Activated T-helper 17 cell treated with anti-CD3 and anti-CD28 coated beads, Interleukin-2, amount 50 U/mL, for 72 hours (primary cell): ENCODE measurements around the gene INSYN1. TPM values are rescaled to one million over a fixed set of nuclear protein-coding genes. Genes with fewer than 3 reads are reported as not detected.
"Not testable (repeated sequence)": the region's sequence is repeated elsewhere in the genome, so short reads cannot be mapped to it uniquely, and the experiment has no call there.

Experiments
- ATAC-seq: fragments of 150-1000 bp; cut with Tn5 transposase; replicated peaks from 2 replicates; pipeline ENCODE4 v1.10.0; 2021; ENCODE audit warnings: mild to moderate bottlenecking, moderate library complexity
- H3K27ac Mint-ChIP-seq: one replicate; pipeline ENCODE4 v1.8.0; 2022; ENCODE audit warnings: mixed read lengths
- H3K27me3 Mint-ChIP-seq: one replicate; pipeline ENCODE4 v1.8.0; 2022; ENCODE audit warnings: mixed read lengths
- H3K36me3 Mint-ChIP-seq: one replicate; pipeline ENCODE4 v1.8.0; 2022; ENCODE audit warnings: low read depth, mild to moderate bottlenecking, mixed read lengths
- H3K4me1 Mint-ChIP-seq: one replicate; pipeline ENCODE4 v1.8.0; 2022; ENCODE audit warnings: mixed read lengths
- H3K4me3 Mint-ChIP-seq: one replicate; pipeline ENCODE4 v1.8.0; 2022; ENCODE audit warnings: mild to moderate bottlenecking, mixed read lengths
- H3K9me3 Mint-ChIP-seq: one replicate; pipeline ENCODE4 v1.8.0; 2022; ENCODE audit warnings: mixed read lengths
- total RNA-seq, 2 donors: library from RNA; stranded (reverse); gene quantifications; one replicate each; pipeline ENCODE4 v1.2.3, GENCODE V29; 2022

INSYN1 gene
- total RNA-seq, 2 donors from 2014 or later: not detected

DNA sequence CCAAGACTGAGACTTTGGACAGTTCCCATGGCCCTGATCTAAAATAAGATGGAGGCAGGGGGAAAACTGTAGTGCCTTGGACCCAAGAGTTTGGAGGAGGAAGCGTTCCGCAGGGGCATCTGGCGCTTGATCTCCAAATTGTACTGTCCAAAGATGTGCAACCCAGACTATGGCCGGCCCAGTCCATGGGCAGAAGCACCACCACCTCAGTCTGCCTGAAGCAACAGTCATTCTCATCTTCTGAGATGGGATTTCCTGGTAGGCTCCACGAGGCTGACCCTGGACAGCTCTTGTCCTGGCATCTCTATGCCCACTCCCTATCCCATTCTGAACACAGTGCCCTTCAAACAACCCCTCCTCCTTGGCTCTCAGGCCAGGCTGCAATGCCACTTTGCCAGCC is 3.6 kb downstream of the INSYN1 start:
- ATAC-seq: no peak

DNA sequence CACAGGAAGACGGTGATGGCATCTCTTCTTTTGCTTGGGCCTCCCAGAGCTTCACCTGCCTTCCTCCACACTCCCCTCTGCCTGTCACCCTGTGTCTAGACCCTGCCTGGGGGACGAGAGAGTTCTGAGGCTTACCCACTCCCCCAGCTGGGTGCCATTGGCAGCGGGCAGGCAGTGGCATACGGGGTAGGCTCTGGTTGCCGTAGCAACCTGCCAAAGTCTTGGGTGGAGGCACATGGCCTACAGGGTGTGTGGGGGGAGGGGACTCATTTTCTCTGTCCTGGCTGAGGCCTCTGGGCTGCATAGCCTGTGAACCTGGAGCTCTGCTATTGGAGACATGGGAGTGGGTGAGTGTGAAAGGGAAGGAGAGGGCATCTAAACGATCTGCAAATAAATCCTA is 4.4 kb downstream of the INSYN1 start:
- no peaks in the 10 kb centered on the region for H3K36me3 Mint-ChIP-seq
- H3K27me3 Mint-ChIP-seq: peaks cover 31% of the 10 kb centered on the region
- no peaks in the 10 kb centered on the region for H3K4me1 Mint-ChIP-seq
- ATAC-seq: no peak
- no peaks in the 10 kb centered on the region for H3K9me3 Mint-ChIP-seq
- no peak overlapping the region for H3K4me3 Mint-ChIP-seq
- H3K27ac Mint-ChIP-seq: no peak overlapping the region

More for the DNA sequence above, 3.6 kb downstream of the INSYN1 start:
- no peak overlapping the region for H3K27ac Mint-ChIP-seq
- H3K36me3 Mint-ChIP-seq: no peaks in the 10 kb centered on the region
- no peak overlapping the region for H3K4me3 Mint-ChIP-seq
- H3K9me3 Mint-ChIP-seq: no peaks in the 10 kb centered on the region
- no peaks in the 10 kb centered on the region for H3K4me1 Mint-ChIP-seq
- peaks cover 39% of the 10 kb centered on the region for H3K27me3 Mint-ChIP-seq

DNA sequence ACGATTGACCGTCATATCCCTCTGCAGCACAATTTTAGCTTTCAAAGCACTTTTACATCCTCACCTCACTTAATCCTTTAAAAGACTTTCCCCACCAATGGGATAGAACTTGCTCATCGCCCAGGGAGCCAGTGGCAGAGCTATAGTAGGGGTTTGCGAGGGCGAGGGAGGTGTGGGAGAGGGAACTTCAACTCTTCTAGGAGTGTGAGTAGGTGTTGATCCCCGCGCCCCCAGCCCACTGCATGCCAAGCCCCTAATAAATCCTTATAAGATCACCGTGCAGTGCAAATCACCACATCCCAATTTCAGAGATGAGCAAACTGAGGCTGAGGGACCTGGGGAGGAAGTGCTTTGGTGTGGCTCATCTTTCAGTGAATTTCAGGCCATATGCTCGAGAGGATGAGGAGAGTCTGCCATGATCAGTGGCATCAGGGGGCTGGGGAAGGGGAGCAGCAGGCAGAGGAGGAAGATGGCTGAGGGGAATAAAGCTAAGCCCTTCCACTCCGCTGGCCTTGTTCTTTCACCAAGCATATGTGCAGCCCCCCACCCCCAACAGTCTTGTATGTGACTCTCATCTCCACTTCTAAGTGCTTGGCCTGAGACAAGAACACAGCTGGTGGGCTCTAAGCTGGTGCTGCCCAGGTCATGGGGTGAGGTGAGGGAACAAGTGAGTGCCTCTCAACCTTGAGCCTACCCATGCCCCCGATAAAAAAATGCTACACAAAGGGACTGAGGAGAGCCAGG is 5.1 kb downstream of the INSYN1 start:
- ATAC-seq: no peak
- H3K4me1 Mint-ChIP-seq: no peaks in the 10 kb centered on the region
- no peak overlapping the region for H3K4me3 Mint-ChIP-seq
- no peaks in the 10 kb centered on the region for H3K9me3 Mint-ChIP-seq
- peaks cover 26% of the 10 kb centered on the region for H3K27me3 Mint-ChIP-seq
- no peak overlapping the region for H3K27ac Mint-ChIP-seq
- no peaks in the 10 kb centered on the region for H3K36me3 Mint-ChIP-seq

DNA sequence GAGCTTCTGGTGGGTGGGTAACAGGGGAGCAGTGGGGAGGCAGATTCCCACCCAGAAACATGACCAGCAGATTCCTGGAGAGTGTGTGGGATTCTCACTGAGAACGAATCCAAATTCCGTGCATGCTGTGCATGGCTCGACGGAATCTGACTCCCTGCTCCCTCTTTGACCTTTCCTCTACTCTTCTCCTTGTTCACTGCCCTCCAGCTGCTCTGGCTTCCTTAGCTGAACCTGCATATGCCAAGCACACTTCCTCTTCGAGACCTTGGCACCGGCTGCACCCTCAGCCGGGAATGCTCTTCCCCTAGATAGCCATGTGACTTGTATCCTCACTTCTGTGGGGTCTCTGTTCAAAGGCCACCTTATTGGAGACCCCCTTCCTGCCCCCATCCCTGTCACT is 6.3 kb downstream of the INSYN1 start:
- Mint-ChIP-seq H3K27ac (no peak overlapping the region), H3K9me3 (no peaks in the 10 kb centered on the region), H3K36me3 (no peaks in the 10 kb centered on the region), H3K27me3 (peaks cover 26% of the 10 kb centered on the region), H3K4me1 (no peaks in the 10 kb centered on the region), H3K4me3 (no peak overlapping the region)
- ATAC-seq: no peak

DNA sequence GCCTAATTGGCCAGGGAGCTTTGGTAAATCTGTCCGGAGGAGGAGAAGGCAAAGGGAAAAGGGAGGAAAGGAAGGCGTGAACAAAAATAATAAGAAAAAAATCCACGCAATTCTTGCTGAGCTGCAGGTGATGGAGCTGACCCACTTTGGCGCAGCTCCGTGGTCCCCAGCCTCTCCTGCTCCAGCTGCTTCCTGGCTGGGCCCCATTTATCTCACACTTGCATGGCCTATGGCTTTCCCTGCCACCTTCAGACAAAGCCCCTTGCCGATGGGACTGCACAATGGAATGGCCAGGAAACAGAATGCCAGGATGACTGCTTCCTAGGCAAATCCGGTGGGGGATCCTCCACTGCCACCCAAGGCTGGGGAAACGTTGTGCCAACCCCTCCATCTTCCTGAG is 6.9 kb downstream of the INSYN1 start:
- Mint-ChIP-seq H3K4me1 (no peaks in the 10 kb centered on the region), H3K9me3 (no peaks in the 10 kb centered on the region), H3K27me3 (peaks cover 26% of the 10 kb centered on the region), H3K27ac (no peak overlapping the region), H3K4me3 (no peak overlapping the region), H3K36me3 (no peaks in the 10 kb centered on the region)
- ATAC-seq: no peak

DNA sequence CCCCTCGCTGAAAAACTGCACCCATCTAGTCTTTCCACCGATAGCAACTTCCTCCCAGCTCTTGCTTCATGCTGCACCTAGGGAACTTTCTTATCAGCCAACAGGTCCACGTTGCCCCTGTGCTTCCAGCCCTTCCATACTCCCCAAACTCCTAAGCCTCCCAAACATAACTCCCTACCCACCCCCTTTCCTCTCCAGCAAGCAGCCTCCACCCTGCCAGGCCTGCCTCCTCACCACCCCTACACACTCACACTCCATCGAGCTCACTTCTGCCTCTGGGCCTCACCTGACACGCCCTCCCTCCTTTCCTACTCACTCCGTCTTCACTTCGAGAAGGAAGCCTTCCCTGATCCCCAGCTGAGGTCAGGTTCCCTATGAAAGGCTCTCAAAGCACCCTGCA is 8.1 kb downstream of the INSYN1 start:
- no peak overlapping the region for H3K4me3 Mint-ChIP-seq
- no peak overlapping the region for H3K27ac Mint-ChIP-seq
- no peaks in the 10 kb centered on the region for H3K4me1 Mint-ChIP-seq
- H3K27me3 Mint-ChIP-seq: peaks cover 26% of the 10 kb centered on the region
- no peaks in the 10 kb centered on the region for H3K9me3 Mint-ChIP-seq
- H3K36me3 Mint-ChIP-seq: no peaks in the 10 kb centered on the region
- no peak for ATAC-seq

DNA sequence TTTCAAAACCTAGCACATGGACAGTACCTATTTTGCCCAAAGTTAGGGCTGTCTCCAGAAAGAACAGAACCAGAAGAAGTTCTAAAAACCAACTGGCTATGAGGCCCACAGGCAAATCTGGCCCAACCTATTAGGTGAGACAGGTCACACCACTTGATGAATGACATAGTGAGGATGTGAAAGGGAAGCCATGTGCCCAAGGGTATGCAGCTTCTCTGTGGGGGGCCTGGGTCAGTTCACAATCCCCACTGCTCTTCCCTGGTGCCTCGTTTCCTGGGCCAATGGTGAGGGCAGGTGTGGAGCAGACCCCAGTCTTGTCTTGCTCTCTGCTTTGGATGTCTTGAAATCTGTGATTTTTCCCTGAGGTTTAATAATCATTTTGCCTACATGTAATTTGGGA is 8.9 kb downstream of the INSYN1 start:
- no peak overlapping the region for H3K27ac Mint-ChIP-seq
- H3K4me3 Mint-ChIP-seq: no peak overlapping the region
- H3K9me3 Mint-ChIP-seq: no peaks in the 10 kb centered on the region
- H3K4me1 Mint-ChIP-seq: no peaks in the 10 kb centered on the region
- H3K36me3 Mint-ChIP-seq: no peaks in the 10 kb centered on the region
- peaks cover 21% of the 10 kb centered on the region for H3K27me3 Mint-ChIP-seq
- ATAC-seq: no peak

DNA sequence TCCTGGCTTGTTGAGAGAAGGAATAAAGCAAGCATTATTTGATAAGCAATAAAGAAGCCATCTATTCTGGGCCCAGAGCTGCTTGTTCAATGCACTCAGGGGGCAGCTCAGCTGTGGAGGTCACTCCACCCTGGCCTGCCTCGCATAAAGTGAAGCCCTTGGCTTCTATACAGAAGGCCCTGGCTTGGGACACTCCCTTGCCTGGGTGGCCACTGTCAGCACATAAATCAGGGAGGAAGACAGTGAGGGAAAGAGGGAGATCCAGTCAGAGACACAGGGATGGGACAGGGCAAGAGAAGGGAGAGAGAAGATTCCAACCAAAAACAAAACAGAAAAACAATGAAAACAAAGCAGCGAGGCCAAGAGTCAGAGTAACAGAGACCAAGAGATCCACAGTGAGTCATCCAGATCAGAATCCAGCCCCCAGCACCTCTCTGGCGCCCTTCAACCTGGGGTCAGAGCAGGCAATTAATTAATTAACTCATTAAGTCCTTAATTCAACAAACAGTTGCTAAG is 11.8 kb downstream of the INSYN1 start:
- H3K4me1 Mint-ChIP-seq: no peaks in the 10 kb centered on the region
- no peaks in the 10 kb centered on the region for H3K9me3 Mint-ChIP-seq
- H3K27me3 Mint-ChIP-seq: peaks cover 10% of the 10 kb centered on the region
- H3K36me3 Mint-ChIP-seq: no peaks in the 10 kb centered on the region
- H3K4me3 Mint-ChIP-seq: no peak overlapping the region
- ATAC-seq: no peak
- no peak overlapping the region for H3K27ac Mint-ChIP-seq

DNA sequence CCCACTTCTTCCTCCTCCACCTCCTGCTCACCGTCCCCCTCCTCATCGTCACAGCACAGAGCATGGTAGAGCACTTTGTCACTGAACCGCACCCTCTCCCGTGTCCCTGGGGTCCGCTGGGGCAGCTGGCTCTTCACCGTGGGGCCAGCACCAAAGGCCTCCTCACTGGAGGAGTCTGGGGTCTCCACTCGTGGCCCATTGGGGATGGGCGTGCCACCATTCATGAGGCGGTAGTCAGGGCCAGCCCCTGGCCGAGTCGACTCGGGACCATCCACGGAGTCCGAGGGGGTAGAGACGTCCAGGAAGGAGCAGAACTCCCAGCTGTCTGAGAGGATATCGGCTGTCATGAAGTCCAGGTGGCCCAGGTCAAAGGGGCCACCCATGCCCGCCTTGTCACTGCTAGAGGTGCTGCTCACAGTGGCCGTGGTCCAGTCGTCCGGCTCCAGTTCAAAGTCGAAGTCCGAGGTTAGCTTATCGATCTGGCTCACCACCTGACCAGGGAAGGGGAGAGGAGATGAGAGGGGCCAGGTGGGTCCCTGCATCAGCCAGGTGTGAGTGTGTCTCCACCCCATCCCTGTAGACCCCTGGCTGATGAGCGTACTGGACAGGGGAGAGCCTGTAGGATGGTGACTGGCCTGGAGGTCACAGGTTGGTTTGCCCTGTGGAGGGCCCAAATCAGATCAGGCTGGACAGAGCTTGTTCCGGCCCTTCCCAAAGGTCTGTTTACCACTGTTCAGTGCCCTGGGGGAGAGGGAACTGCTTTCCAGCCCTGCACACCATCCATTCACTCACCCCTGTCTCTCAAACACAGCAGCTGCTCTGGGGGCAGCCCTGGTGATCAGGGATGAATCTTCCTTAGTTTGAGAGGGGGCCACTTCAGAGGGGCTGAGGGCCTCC is 12.8 kb downstream of the INSYN1 start:
- H3K4me1 Mint-ChIP-seq: no peaks in the 10 kb centered on the region
- no peak overlapping the region for H3K4me3 Mint-ChIP-seq
- no peaks in the 10 kb centered on the region for H3K36me3 Mint-ChIP-seq
- no peak overlapping the region for H3K27ac Mint-ChIP-seq
- no peak for ATAC-seq
- no peaks in the 10 kb centered on the region for H3K9me3 Mint-ChIP-seq
- H3K27me3 Mint-ChIP-seq: peaks cover 8% of the 10 kb centered on the region

DNA sequence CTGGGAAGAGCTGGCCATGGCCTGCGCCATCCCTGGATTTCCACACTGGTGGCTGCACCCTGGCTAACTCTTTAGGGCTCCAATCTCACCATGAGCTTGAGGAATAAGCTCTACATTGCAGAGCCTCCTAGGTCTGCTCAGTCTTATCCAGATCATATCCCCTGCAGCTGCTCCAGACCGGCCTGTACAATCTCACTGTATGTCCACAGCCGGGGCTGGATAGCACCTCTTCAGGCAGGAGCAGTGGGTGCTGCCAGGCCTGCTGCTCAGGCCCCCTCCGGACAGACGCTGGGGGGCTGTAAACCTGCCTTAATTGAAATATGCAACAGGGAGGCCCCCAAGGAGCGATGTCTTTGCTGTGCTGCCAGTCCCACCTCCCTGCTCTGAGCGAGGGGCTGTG is 15.6 kb downstream of the INSYN1 start:
- Mint-ChIP-seq H3K27me3 (peaks cover 14% of the 10 kb centered on the region), H3K36me3 (no peaks in the 10 kb centered on the region), H3K4me1 (no peaks in the 10 kb centered on the region), H3K27ac (no peak overlapping the region), H3K4me3 (no peak overlapping the region), H3K9me3 (no peaks in the 10 kb centered on the region)
- ATAC-seq: no peak

DNA sequence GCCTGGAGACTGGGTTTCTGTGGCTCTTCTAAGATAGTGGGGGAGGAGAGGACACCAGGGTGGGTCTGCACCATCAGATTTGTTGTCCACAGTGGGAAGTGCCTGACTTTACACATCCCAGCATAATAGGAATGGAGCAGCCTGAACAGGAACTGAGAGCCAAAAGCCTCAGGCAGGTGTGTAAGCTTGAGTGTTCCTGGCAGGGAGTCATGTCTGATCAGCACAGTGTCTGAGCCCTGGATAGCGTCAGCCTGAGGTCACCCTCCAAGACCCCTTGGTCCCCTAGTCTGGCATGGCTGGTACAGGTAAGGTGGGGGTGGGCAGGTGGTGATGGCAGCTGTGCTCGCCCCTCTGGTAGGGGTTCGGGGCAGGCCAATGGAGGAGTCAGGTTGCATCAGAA is 20.2 kb downstream of the INSYN1 start:
- Mint-ChIP-seq H3K27ac (no peak overlapping the region), H3K9me3 (no peaks in the 10 kb centered on the region), H3K4me3 (no peak overlapping the region), H3K27me3 (peaks cover 14% of the 10 kb centered on the region), H3K4me1 (no peaks in the 10 kb centered on the region), H3K36me3 (no peaks in the 10 kb centered on the region)
- ATAC-seq: no peak

DNA sequence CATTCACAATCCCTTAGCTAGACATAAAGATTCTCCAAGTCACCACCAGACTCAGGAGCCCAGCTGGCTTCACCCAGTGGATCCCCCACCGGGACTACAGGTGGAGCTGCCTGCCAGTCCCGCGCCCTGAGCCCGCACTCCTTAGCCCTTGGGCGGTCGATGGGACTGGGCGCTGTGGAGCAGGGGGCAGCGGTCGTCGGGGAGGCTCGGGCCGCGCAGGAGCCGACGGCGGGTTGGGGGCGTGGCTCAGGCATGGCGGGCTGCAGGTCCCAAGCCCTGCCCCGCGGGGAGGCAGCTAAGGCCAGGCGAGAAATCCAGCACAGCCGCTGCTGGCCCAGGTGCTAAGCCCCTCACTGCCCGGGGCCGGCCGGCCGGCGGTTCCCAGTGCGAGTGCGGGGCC is 21.1 kb downstream of the INSYN1 start:
- not testable (repeated sequence) for H3K4me1 Mint-ChIP-seq, ATAC-seq, H3K36me3 Mint-ChIP-seq, H3K4me3 Mint-ChIP-seq, H3K27ac Mint-ChIP-seq, H3K9me3 Mint-ChIP-seq
- H3K27me3 Mint-ChIP-seq: peaks cover 14% of the 10 kb centered on the region

DNA sequence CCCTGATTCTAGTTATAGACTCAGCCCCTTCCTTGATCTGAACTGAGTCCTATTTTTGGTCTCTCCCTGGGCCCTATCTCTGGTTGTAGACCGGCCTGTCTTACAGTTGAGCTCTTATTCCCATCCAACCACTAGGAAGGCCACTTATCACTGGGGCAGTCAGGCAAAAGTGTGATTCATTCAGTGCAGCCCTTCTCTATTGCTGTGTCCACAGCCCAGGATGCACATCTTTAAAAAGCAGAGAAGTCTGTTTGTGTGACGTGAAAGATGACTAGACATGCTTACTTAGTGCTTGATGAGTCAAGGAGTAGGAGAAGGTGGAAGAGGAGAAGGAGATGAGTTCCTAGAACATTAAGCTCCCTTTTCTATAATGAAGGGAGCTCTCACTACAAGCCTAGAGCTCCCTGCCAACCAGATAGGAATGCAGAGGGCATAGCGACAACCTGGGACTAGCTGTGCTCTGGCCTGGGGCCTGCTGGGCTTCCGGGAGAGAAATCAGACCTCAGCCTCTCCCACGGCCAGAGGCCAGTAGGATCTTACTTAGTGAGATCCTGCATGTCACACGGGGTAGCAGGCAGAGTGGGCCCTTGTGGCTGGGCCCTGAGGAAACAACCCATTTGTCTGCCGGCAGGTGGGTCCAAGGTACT is 25.7 kb downstream of the INSYN1 start:
- ATAC-seq: no peak
- Mint-ChIP-seq H3K4me1 (no peaks in the 10 kb centered on the region), H3K27me3 (peaks cover 18% of the 10 kb centered on the region)

DNA sequence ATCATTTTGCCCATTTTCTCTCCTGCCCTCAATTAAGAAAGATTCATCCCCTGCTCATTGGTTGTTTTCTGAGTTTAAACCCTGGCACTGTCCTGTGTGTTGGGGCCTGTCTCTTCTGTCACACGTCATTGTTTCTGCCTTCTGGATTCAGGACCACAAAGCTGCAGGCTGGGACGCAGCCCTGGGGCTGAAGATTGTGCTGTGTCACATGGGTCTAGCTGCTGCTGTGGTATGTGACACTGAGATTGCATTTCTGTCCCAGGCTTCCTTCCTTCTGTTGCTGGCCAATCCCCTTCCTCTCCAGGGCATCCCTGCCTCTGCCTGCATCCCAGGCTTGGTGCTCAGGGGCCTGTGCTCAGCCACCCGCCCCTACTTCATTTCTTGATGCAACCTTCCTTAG is 28.9 kb downstream of the INSYN1 start:
- Mint-ChIP-seq H3K4me3 (no peak overlapping the region), H3K36me3 (no peaks in the 10 kb centered on the region), H3K9me3 (no peaks in the 10 kb centered on the region), H3K27me3 (peaks cover 31% of the 10 kb centered on the region), H3K27ac (no peak overlapping the region), H3K4me1 (no peaks in the 10 kb centered on the region)
- ATAC-seq: no peak

More for the DNA sequence above, 25.7 kb downstream of the INSYN1 start:
- no peaks in the 10 kb centered on the region for H3K36me3 Mint-ChIP-seq
- no peak overlapping the region for H3K27ac Mint-ChIP-seq
- H3K9me3 Mint-ChIP-seq: no peaks in the 10 kb centered on the region
- H3K4me3 Mint-ChIP-seq: no peak overlapping the region
